Coronary artery (tissue), 2 donors: ENCODE data around the gene HNRNPK.

Source experiments
- DNase-seq: peaks from one replicate; pipeline ENCODE4 v3.0.0-alpha.2; 2017; ENCODE audit warnings: low spot score
- H3K27ac ChIP-seq, 2 donors: fragments of 200-600 bp; sonication (generic); one replicate each; pipeline ENCODE4 v1.5.1; 2016 to 2019
- H3K4me3 ChIP-seq: fragments of 200-600 bp; sonication (generic); 2 replicates; pipeline ENCODE4 v1.5.1; 2016; ENCODE audit warnings: mild to moderate bottlenecking, moderate library complexity
- CTCF ChIP-seq: fragments of 200-600 bp; sonication (generic); IDR thresholded peaks from one replicate; pipeline ENCODE4 v1.5.1; 2019; ENCODE audit warnings: antibody characterized with exemption

The HNRNPK gene

GRCh38 chr9:83977196-83977595 lies 2.8 kb downstream of the HNRNPK start:
- Histone ChIP-seq H3K27ac (no peak overlapping the region), H3K4me3 (peak overlapping the region; percentile 90)
- DNase-seq, result no peak
- TF ChIP-seq CTCF, result no peak

DNA sequence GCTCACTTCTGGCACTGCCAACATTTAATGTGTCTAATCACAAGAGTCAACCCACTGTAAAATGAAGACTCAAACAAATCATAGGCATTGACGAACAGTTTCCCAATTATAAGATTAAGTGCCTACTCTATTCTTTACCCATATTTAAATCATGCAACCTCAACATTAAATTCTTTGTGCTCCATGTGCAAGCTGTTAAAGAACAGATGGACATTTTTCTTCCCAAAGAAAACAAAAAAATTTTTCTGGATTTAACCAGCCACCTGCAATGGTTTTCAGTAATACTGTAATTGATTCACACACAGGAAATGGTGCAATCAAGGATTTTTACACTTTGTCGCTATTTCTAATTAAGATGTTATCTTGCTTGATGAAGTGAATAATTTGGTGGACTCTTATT lies 3.6 kb downstream of the HNRNPK start:
- TF ChIP-seq CTCF, result no peak
- no peak for DNase-seq
- H3K4me3 ChIP-seq, result no peak overlapping the region
- H3K27ac ChIP-seq, result no peak overlapping the region

DNA sequence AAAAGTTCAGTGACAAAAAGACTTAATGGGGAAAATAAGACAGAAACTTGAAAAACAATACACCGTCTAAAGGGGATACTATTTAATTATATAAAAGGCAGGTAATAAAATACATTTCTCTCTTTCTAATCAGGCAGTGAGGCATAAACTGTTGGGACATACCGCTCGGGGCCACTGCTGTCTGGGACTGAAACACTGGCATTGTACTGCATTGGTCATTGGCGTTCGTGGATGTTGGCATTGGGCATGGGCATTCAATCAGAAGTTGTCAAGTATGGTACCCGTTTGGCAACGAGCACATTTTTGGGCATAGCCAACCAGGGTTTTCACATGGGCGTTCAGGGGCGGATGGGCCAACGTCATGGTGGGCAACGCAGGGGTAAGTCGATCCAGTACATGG lies 4.7 kb downstream of the HNRNPK start:
- TF ChIP-seq CTCF, result no peak
- no peak overlapping the region for H3K4me3 ChIP-seq
- DNase-seq, result no peak
- no peak overlapping the region for H3K27ac ChIP-seq

DNA sequence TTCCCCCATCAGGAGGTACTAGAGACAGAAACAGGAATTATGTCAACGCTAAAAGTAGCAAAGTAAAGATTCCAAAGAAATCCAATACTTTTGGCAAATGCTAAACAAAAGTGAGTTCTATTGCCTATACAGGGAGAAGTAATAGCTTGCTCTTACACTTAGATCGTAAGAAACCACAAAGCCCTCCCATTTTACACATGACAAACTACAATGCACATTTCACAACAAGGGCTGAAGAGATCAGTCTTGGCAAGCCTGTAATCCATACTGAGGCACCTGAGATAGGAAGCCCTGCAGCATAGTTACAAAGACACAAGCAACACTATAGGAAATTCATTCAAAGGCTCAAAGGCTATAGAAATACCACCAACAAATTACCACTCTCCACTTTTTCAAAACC lies 7.7 kb downstream of the HNRNPK start:
- Histone ChIP-seq H3K4me3 (no peak overlapping the region), H3K27ac (no peak overlapping the region)
- no peak for TF ChIP-seq CTCF
- no peak for DNase-seq

DNA sequence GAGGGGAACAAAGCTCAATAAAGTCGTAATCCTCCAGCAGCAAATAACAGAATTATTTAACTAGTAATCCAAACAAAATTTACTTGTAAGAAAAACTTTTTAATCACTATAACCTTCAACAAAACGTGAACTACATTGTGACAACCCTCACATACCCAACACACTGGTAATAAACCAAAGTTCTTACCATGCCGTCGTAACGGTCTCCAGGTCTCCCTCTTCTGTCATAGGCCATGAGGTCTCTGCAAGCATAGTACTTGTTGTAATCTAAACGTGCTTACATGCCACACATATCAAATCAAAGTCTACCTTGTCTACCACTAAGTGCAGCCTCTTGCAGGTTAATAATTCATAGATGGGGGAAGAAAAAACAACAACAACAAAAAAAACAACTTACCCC lies 8.5 kb downstream of the HNRNPK start:
- no peak overlapping the region for H3K27ac ChIP-seq
- no peak for DNase-seq
- TF ChIP-seq CTCF, result no peak
- H3K4me3 ChIP-seq, result no peak overlapping the region

DNA sequence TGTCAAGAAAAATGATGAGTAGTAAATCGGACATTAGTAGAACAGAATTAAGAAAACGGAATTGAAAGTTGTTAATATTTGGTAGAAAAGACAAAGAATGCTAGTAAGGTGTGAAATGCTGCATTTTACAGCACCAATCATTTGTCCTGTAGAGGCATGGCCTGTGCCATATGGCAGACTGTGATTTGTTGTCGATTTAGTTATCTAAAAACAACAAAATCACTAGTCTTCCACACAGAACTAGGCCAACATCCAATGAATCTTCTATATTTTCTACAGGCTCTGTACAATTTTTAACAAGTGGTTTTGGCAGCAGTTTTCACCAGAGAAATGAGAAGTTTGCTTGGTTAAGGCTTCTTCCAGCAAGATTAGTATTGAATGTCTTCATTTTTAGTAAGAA lies 10.4 kb downstream of the HNRNPK start:
- no peak for TF ChIP-seq CTCF

DNA sequence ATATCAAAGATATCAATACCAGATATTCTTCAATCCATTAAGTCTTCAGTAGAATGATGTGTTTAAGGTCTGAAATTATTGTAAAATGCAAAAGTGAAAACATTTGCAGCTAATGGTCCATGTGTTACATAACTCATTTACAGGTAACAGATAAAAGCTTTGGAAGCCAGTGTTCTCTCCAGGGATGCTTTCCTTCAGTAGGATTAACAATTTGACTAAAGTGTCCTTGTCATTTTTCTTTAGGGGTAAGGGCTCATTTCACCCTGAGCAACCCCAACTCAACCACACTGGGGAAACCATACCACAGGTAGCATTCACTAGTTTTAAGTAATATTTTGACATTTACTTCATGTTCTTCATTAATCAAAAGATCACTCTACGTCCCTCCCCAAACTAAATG lies 12.9 kb downstream of the HNRNPK start:
- TF ChIP-seq CTCF, result no peak
- no peak for DNase-seq
- Histone ChIP-seq H3K4me3 (no peak overlapping the region), H3K27ac (no peak overlapping the region)

More for the DNA sequence above, 10.4 kb downstream of the HNRNPK start:
- no peak overlapping the region for H3K4me3 ChIP-seq
- H3K27ac ChIP-seq, result no peak overlapping the region
- no peak for DNase-seq
